ENCODE measurements around the gene ITGA1. TPM values are rescaled to one million over a fixed set of nuclear protein-coding genes. Genes with fewer than 3 reads are reported as not detected.

The ITGA1 gene
- total RNA-seq, 4 donors from 2014 or later, result 29.7 to 126 (median 47.1) TPM

GRCh38 chr5:52963636-52964035, 175.9 kb downstream of the ITGA1 start:
- TF ChIP-seq, protein P1, sequence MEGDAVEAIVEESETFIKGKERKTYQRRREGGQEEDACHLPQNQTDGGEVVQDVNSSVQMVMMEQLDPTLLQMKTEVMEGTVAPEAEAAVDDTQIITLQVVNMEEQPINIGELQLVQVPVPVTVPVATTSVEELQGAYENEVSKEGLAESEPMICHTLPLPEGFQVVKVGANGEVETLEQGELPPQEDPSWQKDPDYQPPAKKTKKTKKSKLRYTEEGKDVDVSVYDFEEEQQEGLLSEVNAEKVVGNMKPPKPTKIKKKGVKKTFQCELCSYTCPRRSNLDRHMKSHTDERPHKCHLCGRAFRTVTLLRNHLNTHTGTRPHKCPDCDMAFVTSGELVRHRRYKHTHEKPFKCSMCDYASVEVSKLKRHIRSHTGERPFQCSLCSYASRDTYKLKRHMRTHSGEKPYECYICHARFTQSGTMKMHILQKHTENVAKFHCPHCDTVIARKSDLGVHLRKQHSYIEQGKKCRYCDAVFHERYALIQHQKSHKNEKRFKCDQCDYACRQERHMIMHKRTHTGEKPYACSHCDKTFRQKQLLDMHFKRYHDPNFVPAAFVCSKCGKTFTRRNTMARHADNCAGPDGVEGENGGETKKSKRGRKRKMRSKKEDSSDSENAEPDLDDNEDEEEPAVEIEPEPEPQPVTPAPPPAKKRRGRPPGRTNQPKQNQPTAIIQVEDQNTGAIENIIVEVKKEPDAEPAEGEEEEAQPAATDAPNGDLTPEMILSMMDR (IDR thresholded peaks at IDR 0.05; ENCODE audit: low read depth), result no peak

DNA sequence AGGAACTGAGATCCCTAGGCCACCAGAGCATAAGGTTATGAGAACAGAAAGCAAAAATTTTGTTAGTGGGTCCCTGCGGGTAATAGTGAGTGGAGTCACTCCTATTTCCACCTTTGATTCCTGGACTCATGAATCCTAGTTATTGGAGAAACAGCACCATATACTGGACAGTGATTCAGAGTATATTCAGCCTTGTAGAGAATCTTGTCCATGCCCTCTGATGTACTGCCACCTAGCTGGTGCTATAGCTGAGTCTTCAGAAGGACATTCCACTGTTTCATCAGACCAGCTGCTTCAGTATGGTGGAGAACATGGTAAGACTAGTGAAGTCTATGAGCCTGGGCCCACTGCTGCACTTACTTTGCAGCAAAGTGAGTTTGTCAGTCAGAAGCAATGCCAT, 176.4 kb downstream of the ITGA1 start:
- TF ChIP-seq, protein P1 (IDR thresholded peaks at IDR 0.05; ENCODE audit: low read depth), result no peak

GRCh38 chr5:52977264-52977897, 189.7 kb downstream of the ITGA1 start:
- TF ChIP-seq, protein P1 (IDR thresholded peaks at IDR 0.05; ENCODE audit: low read depth), result no peak

DNA sequence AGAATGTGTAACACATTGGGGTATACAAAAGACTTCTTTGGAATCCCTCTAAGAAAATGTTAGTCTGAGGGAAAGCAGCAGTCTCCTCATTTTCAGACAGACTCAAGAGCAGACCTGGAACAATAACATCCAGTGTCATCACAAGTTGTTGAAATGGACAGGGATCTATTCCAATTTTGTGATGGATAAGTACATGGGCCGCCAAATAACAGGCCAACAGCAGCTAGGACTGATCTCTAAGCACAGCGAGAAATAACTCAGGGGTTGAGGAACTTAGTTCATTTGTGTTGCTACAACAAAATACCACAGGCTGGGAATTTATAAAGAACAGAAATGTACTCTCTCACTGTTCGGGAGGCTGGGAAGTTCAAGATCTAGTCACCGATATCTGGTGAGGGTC, 193.8 kb downstream of the ITGA1 start:
- TF ChIP-seq, protein P1 (IDR thresholded peaks at IDR 0.05; ENCODE audit: low read depth), result no peak

GRCh38 chr5:52983731-52984636, 196.3 kb downstream of the ITGA1 start:
- TF ChIP-seq, protein P1 (IDR thresholded peaks at IDR 0.05; ENCODE audit: low read depth), result no peak

GRCh38 chr5:52985306-52985705, 197.6 kb downstream of the ITGA1 start:
- TF ChIP-seq, protein P1 (IDR thresholded peaks at IDR 0.05; ENCODE audit: low read depth), result no peak

- TF ChIP-seq, protein P1 (IDR thresholded peaks at IDR 0.05; ENCODE audit: low read depth), result no peak
Measured at GRCh38 chr5:52987711-52988331, 200.1 kb downstream of the ITGA1 start.
